ENCODE data around the gene KLHL13.

DNA sequence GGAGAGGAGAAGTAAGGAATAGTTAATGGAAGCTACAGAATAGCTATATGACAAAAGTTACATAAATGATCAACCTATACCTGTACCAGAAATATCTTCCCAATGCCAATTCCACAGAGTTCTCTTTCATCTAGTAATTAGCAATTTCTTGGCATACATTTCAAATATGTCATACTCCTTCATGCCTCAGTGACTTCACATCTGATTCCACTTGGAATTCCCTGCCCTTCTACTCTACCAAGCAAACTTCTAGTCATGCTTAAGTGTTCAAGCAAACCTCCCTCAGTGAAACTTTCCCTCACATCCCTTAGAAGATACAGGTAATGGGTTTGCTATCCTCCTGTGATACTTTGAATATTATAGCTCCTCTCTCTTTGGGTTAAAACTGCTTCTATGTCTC lies 127.1 kb downstream of the KLHL13 start:
- TF ChIP-seq CTCF (IDR thresholded peaks at IDR 0.05) = no peak
- no peak for TF ChIP-seq POLR2A (IDR thresholded peaks at IDR 0.05)

Data from uterus (tissue), 2 donors.